Measurements from ENCODE around the gene TMEM89. TPM values are rescaled to one million over a fixed set of nuclear protein-coding genes. Genes with fewer than 3 reads are reported as not detected.

TMEM89 gene
- total and polyA plus RNA-seq, 2 donors = 0.23 TPM; not detected in 1

DNA sequence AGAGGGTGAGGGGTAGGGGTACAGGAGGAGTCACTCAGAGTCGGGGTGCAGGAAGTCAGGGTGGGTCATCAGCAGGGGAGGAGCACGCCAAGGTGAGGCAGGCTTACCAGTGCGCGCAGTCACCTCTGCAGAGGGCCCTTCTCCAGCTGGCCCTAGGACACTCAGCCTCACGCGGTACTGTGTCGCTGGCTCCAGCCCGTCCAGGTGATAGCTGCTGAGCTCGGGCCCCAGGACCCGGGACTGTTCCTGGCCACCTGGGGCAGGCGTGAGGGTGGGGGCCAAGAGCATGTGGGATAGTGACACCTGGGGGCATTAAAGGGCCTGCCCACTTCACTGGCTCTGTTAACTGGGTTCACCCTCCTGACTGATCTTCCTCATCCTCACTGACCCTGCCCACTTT lies 33.9 kb downstream of the TMEM89 start:
- Histone ChIP-seq H3K36me3 (ENCODE audit: control insufficient read depth in 2 of 2, insufficient read depth in 2 of 2, low read length in 1 of 2) (no peaks in the 10 kb centered on the region), H3K9me3 (ENCODE audit: control insufficient read depth in 2 of 2, insufficient read depth in 1 of 2, low read length in 1 of 2) (no peaks in the 10 kb centered on the region), H3K4me1 (ENCODE audit: control insufficient read depth in 2 of 2, insufficient read depth in 2 of 2, low read length in 2 of 2) (no peaks in the 10 kb centered on the region), H3K4me3 (ENCODE audit: low read length in 2 of 2) (no peak overlapping the region), H3K27ac (ENCODE audit: low read depth in 1 of 2, low read length in 1 of 2) (no peak overlapping the region), H3K27me3 (ENCODE audit: control insufficient read depth in 2 of 2, insufficient read depth in 1 of 2, low read length in 1 of 2) (peaks cover 0 to 47% of the 10 kb centered on the region in 2 donors)
- WGBS = 88% methylated on average over 11 of the region's 11 CpGs
- DNase-seq (ENCODE audit: low read depth in 6 of 9, low spot score in 9 of 9) = no peak

- no peaks in the 10 kb centered on the region for H3K36me3 ChIP-seq (ENCODE audit: control insufficient read depth in 2 of 2, insufficient read depth in 2 of 2, low read length in 1 of 2)
- H3K4me1 ChIP-seq (ENCODE audit: control insufficient read depth in 2 of 2, insufficient read depth in 2 of 2, low read length in 2 of 2) = no peaks in the 10 kb centered on the region
- WGBS = 92% methylated on average over 8 of the region's 8 CpGs
- H3K27ac ChIP-seq (ENCODE audit: low read depth in 1 of 2, low read length in 1 of 2) = no peak overlapping the region
- H3K4me3 ChIP-seq (ENCODE audit: low read length in 2 of 2) = no peak overlapping the region
- DNase-seq (ENCODE audit: low read depth in 6 of 9, low spot score in 9 of 9) = no peak
- peaks cover 0 to 31% of the 10 kb centered on the region in 2 donors for H3K27me3 ChIP-seq (ENCODE audit: control insufficient read depth in 2 of 2, insufficient read depth in 1 of 2, low read length in 1 of 2)
- H3K9me3 ChIP-seq (ENCODE audit: control insufficient read depth in 2 of 2, insufficient read depth in 1 of 2, low read length in 1 of 2) = no peaks in the 10 kb centered on the region
Measured at GRCh38 chr3:48585411-48585810, 36.2 kb downstream of the TMEM89 start.

GRCh38 chr3:48584836-48585235 lies 36.7 kb downstream of the TMEM89 start:
- Histone ChIP-seq H3K4me1 (ENCODE audit: control insufficient read depth in 2 of 2, insufficient read depth in 2 of 2, low read length in 2 of 2) (no peaks in the 10 kb centered on the region), H3K9me3 (ENCODE audit: control insufficient read depth in 2 of 2, insufficient read depth in 1 of 2, low read length in 1 of 2) (no peaks in the 10 kb centered on the region), H3K27me3 (ENCODE audit: control insufficient read depth in 2 of 2, insufficient read depth in 1 of 2, low read length in 1 of 2) (peaks cover 0 to 25% of the 10 kb centered on the region in 2 donors), H3K4me3 (ENCODE audit: low read length in 2 of 2) (no peak overlapping the region), H3K27ac (ENCODE audit: low read depth in 1 of 2, low read length in 1 of 2) (no peak overlapping the region), H3K36me3 (ENCODE audit: control insufficient read depth in 2 of 2, insufficient read depth in 2 of 2, low read length in 1 of 2) (no peaks in the 10 kb centered on the region)
- DNase-seq (ENCODE audit: low read depth in 6 of 9, low spot score in 9 of 9) = no peak
- 96% methylated on average over 9 of the region's 9 CpGs for WGBS

- 98% methylated on average over 14 of the region's 14 CpGs for WGBS
- H3K36me3 ChIP-seq (ENCODE audit: control insufficient read depth in 2 of 2, insufficient read depth in 2 of 2, low read length in 1 of 2) = no peaks in the 10 kb centered on the region
- no peak overlapping the region for H3K4me3 ChIP-seq (ENCODE audit: low read length in 2 of 2)
- DNase-seq (ENCODE audit: low read depth in 6 of 9, low spot score in 9 of 9) = no peak
- no peaks in the 10 kb centered on the region for H3K9me3 ChIP-seq (ENCODE audit: control insufficient read depth in 2 of 2, insufficient read depth in 1 of 2, low read length in 1 of 2)
- H3K27me3 ChIP-seq (ENCODE audit: control insufficient read depth in 2 of 2, insufficient read depth in 1 of 2, low read length in 1 of 2) = no peaks in the 10 kb centered on the region
- H3K27ac ChIP-seq (ENCODE audit: low read depth in 1 of 2, low read length in 1 of 2) = no peak overlapping the region
- H3K4me1 ChIP-seq (ENCODE audit: control insufficient read depth in 2 of 2, insufficient read depth in 2 of 2, low read length in 2 of 2) = no peaks in the 10 kb centered on the region
Measured at GRCh38 chr3:48581621-48582481, 39.7 kb downstream of the TMEM89 start.

DNA sequence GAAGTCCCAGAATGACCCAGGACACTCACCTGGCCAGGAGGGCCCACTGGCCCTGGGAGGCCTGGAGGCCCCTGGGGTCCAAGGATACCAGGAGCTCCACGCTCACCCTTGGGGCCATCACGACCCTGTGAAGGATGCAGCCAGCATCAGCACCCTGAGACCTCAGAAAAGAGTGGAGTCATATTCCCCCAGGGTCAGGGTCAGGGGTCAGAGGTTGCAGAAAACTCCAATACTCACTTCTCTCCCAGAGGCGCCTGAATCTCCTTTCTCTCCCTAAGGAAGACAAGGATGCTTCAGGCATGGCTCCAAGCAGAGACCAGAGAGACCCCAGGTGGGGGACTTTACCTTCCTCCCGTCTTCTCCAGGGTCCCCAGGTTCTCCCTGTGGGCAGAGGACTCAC lies 44.9 kb downstream of the TMEM89 start:
- Histone ChIP-seq H3K9me3 (ENCODE audit: control insufficient read depth in 2 of 2, insufficient read depth in 1 of 2, low read length in 1 of 2) (no peaks in the 10 kb centered on the region), H3K4me3 (ENCODE audit: low read length in 2 of 2) (no peak overlapping the region), H3K36me3 (ENCODE audit: control insufficient read depth in 2 of 2, insufficient read depth in 2 of 2, low read length in 1 of 2) (no peaks in the 10 kb centered on the region), H3K27me3 (ENCODE audit: control insufficient read depth in 2 of 2, insufficient read depth in 1 of 2, low read length in 1 of 2) (no peaks in the 10 kb centered on the region), H3K27ac (ENCODE audit: low read depth in 1 of 2, low read length in 1 of 2) (no peak overlapping the region), H3K4me1 (ENCODE audit: control insufficient read depth in 2 of 2, insufficient read depth in 2 of 2, low read length in 2 of 2) (no peaks in the 10 kb centered on the region)
- 91% methylated on average over 4 of the region's 4 CpGs for WGBS
- no peak for DNase-seq (ENCODE audit: low read depth in 6 of 9, low spot score in 9 of 9)

- WGBS = 96% methylated on average over 17 of the region's 17 CpGs
- Histone ChIP-seq H3K4me1 (ENCODE audit: control insufficient read depth in 2 of 2, insufficient read depth in 2 of 2, low read length in 2 of 2) (no peaks in the 10 kb centered on the region), H3K9me3 (ENCODE audit: control insufficient read depth in 2 of 2, insufficient read depth in 1 of 2, low read length in 1 of 2) (no peaks in the 10 kb centered on the region), H3K4me3 (ENCODE audit: low read length in 2 of 2) (no peak overlapping the region), H3K27ac (ENCODE audit: low read depth in 1 of 2, low read length in 1 of 2) (no peak overlapping the region), H3K36me3 (ENCODE audit: control insufficient read depth in 2 of 2, insufficient read depth in 2 of 2, low read length in 1 of 2) (no peaks in the 10 kb centered on the region), H3K27me3 (ENCODE audit: control insufficient read depth in 2 of 2, insufficient read depth in 1 of 2, low read length in 1 of 2) (no peaks in the 10 kb centered on the region)
- no peak for DNase-seq (ENCODE audit: low read depth in 6 of 9, low spot score in 9 of 9)
Measured at GRCh38 chr3:48575366-48575765, 46.2 kb downstream of the TMEM89 start.

DNA sequence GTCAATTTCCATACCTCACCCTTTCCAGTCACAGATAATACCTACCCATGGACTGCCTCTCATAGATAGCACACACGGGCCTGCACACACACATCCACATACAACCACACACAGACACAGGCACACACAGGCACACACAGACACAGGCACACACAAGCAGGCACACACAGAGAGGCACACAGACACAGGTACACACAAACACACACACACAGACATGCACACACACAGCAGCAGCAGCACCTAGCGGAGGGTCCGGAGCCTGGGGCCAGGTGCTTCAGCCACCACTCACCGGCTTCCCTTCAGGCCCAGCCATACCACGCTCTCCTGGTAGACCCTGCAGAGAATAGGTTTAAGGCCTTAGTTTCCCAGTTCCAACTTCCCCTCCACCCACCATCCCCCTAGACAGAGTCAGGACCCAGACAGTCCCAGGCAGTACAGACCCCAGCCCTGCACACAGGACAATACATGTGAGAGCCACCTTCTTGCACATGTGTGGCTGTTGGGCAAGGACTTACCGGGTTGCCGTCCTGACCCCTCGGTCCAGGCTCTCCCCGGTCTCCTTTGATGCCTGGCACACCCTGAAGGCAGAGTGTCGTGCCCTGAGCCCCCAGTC lies 47.5 kb downstream of the TMEM89 start:
- no peak for DNase-seq (ENCODE audit: low read depth in 6 of 9, low spot score in 9 of 9)
- H3K27me3 ChIP-seq (ENCODE audit: control insufficient read depth in 2 of 2, insufficient read depth in 1 of 2, low read length in 1 of 2) = no peaks in the 10 kb centered on the region
- H3K36me3 ChIP-seq (ENCODE audit: control insufficient read depth in 2 of 2, insufficient read depth in 2 of 2, low read length in 1 of 2) = no peaks in the 10 kb centered on the region
- no peak overlapping the region for H3K27ac ChIP-seq (ENCODE audit: low read depth in 1 of 2, low read length in 1 of 2)
- no peaks in the 10 kb centered on the region for H3K4me1 ChIP-seq (ENCODE audit: control insufficient read depth in 2 of 2, insufficient read depth in 2 of 2, low read length in 2 of 2)
- no peak overlapping the region for H3K4me3 ChIP-seq (ENCODE audit: low read length in 2 of 2)
- no peaks in the 10 kb centered on the region for H3K9me3 ChIP-seq (ENCODE audit: control insufficient read depth in 2 of 2, insufficient read depth in 1 of 2, low read length in 1 of 2)
- 98% methylated on average over 10 of the region's 10 CpGs for WGBS

GRCh38 chr3:48572517-48572916 lies 49.1 kb downstream of the TMEM89 start:
- Histone ChIP-seq H3K4me1 (ENCODE audit: control insufficient read depth in 2 of 2, insufficient read depth in 2 of 2, low read length in 2 of 2) (no peaks in the 10 kb centered on the region), H3K36me3 (ENCODE audit: control insufficient read depth in 2 of 2, insufficient read depth in 2 of 2, low read length in 1 of 2) (no peaks in the 10 kb centered on the region), H3K27me3 (ENCODE audit: control insufficient read depth in 2 of 2, insufficient read depth in 1 of 2, low read length in 1 of 2) (no peaks in the 10 kb centered on the region), H3K4me3 (ENCODE audit: low read length in 2 of 2) (no peak overlapping the region), H3K27ac (ENCODE audit: low read depth in 1 of 2, low read length in 1 of 2) (no peak overlapping the region), H3K9me3 (ENCODE audit: control insufficient read depth in 2 of 2, insufficient read depth in 1 of 2, low read length in 1 of 2) (no peaks in the 10 kb centered on the region)
- 95% methylated on average over 7 of the region's 7 CpGs for WGBS
- DNase-seq (ENCODE audit: low read depth in 6 of 9, low spot score in 9 of 9) = no peak

DNA sequence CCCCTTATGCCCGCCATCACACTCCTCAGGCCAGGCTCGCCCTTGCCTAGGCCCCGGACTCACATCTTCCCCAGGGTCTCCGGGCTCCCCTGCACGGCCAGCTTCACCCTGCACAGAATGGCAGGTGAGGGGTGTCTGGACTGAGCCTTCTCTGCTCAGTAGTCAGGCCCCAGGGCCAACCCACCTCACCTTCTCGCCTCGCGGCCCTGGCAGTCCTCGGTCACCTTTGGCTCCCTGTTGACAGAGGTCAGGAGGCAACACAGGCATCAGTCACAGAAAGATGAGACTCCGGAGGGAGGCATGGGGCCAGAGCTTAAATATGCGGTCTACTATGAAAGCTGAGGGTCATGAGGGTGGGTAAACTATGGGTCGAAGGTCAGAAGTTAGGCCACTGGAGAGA lies 49.6 kb downstream of the TMEM89 start:
- no peak for DNase-seq (ENCODE audit: low read depth in 6 of 9, low spot score in 9 of 9)
- no peaks in the 10 kb centered on the region for H3K36me3 ChIP-seq (ENCODE audit: control insufficient read depth in 2 of 2, insufficient read depth in 2 of 2, low read length in 1 of 2)

More for the DNA sequence above, 49.6 kb downstream of the TMEM89 start:
- Histone ChIP-seq H3K27ac (ENCODE audit: low read depth in 1 of 2, low read length in 1 of 2) (no peak overlapping the region), H3K4me1 (ENCODE audit: control insufficient read depth in 2 of 2, insufficient read depth in 2 of 2, low read length in 2 of 2) (no peaks in the 10 kb centered on the region), H3K4me3 (ENCODE audit: low read length in 2 of 2) (no peak overlapping the region), H3K9me3 (ENCODE audit: control insufficient read depth in 2 of 2, insufficient read depth in 1 of 2, low read length in 1 of 2) (no peaks in the 10 kb centered on the region), H3K27me3 (ENCODE audit: control insufficient read depth in 2 of 2, insufficient read depth in 1 of 2, low read length in 1 of 2) (no peaks in the 10 kb centered on the region)
- WGBS = 96% methylated on average over 12 of the region's 12 CpGs
